Type B pancreatic cell (in vitro differentiated cells): ENCODE results near the gene HOXB6. TPM values are rescaled to one million over a fixed set of nuclear protein-coding genes. Genes with fewer than 3 reads are reported as not detected.

Experiments used
- DNase-seq: peaks from one replicate; pipeline ENCODE4 v3.0.0; 2021; ENCODE audit warnings: mixed read lengths; ENCODE audit not compliant: unreplicated experiment; ENCODE audit errors: extremely low spot score
- H3K27ac Mint-ChIP-seq: 2 replicates; pipeline ENCODE4 v1.8.0; 2021; ENCODE audit warnings: mild to moderate bottlenecking, mixed read lengths
- H3K27me3 Mint-ChIP-seq: 2 replicates; pipeline ENCODE4 v1.8.0; 2021; ENCODE audit warnings: mixed read lengths
- H3K36me3 Mint-ChIP-seq: 2 replicates; pipeline ENCODE4 v1.8.0; 2021; ENCODE audit warnings: mixed read lengths
- H3K4me1 Mint-ChIP-seq: one replicate; pipeline ENCODE4 v1.8.0; 2021; ENCODE audit warnings: mixed read lengths; ENCODE audit not compliant: unreplicated experiment
- H3K4me3 Mint-ChIP-seq: 2 replicates; pipeline ENCODE4 v1.8.0; 2021; ENCODE audit warnings: mild to moderate bottlenecking, mixed read lengths
- H3K9me3 Mint-ChIP-seq: 2 replicates; pipeline ENCODE4 v1.8.0; 2021; ENCODE audit warnings: mixed read lengths
- total RNA-seq: library from RNA; stranded (reverse); gene quantifications from 2 replicates; pipeline ENCODE4 v1.2.1, GENCODE V29; 2021; ENCODE audit warnings: low replicate concordance
- TF ChIP-seq, protein P1 (sequence below): fragments of 200-600 bp; sonication (generic); conservative IDR thresholded peaks from 2 replicates; pipeline ENCODE4 v1.5.0; 2021; ENCODE audit warnings: antibody characterized with exemption, mild to moderate bottlenecking

Gene HOXB6
- total RNA-seq, 1 donor from 2014 or later: 20.3 TPM

DNA sequence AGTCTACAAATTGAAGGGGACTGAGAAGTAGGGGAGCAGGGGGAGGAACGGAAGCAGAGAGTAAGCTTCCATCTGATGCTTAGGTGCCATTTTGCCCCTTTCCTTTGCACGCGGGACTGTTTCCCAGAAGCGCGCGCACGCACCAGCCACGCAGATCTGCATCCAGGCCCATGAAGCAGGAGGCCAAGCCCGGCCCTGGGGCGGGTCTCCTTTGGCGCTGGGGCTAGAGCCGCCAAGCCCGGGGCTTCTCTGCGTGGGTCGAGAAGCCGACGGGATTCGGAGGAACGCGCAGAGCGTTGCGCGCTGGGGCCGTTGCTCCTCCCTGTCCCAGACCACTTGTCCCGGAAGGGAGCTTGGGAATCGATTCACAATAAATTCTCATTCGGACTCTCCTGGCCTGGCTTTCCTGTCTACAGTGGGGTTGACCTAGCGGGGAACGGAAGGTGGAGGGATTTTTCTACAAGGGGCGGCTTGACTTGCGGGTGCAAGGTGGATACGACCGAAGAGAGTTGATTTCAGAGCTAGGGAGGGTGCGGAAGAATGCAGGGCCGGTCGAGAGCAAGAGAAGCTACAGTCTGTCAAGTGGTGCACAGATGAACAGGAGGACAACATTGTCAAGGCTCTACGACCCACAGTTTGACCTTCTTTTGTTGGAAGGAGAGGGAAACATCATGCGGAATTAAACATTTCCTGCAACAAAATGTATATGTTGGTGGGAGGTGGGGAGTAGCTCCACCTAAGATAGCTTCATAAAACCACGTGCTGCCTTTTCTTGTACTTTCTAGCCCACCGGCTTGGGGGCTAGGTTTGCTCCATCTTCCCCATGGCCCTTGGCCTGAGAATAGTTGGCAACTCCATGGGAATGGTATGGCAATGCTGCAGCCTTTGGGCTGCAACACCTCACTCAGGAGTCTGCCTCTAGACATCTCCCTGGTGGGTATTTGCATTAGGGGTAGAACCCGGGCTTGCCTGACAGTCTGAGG, 16.9 kb upstream of the HOXB6 start:
- peak overlapping the region; percentile 78 for H3K4me3 Mint-ChIP-seq
- peak overlapping the region; percentile 64 for H3K27ac Mint-ChIP-seq

DNA sequence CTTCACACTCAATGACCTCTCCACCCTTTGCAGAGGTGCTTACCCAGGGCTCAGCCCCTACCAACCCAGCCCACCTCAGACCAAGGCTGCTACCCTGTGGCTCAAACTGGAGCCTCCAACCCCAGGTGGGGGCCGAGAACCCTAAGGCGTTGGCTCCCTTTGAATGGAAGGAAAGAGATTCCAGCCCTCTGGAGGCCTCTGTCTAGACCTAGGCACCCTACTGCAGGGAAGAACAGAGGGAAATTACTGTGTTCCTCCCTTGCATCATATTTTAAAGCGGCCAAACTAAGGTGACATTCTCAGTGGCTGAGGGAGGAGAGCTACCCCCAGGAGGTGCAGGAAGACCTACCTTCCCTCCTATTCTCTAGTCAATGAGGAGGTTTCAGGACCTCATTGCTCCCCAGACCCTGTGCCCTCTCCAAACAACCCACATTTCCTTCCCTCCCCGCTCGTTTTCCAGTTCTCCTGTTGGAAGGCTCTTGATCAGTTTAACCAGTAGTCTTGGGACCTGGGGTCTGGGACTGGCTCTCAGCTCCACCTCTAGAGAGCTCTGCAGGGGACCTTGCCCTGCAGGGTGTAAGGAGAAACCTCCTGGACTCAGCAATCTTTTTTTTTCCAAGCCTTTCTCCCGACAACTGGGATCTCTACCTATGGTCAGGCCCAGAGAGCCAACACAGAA, 15.8 kb upstream of the HOXB6 start:
- Mint-ChIP-seq H3K9me3 (no peaks in the 10 kb centered on the region), H3K4me3 (peak overlapping the region; percentile 78), H3K36me3 (no peaks in the 10 kb centered on the region), H3K27ac (no peak overlapping the region), H3K4me1 (peaks cover 26% of the 10 kb centered on the region), H3K27me3 (peaks cover 98% of the 10 kb centered on the region)
- TF ChIP-seq, protein P1, sequence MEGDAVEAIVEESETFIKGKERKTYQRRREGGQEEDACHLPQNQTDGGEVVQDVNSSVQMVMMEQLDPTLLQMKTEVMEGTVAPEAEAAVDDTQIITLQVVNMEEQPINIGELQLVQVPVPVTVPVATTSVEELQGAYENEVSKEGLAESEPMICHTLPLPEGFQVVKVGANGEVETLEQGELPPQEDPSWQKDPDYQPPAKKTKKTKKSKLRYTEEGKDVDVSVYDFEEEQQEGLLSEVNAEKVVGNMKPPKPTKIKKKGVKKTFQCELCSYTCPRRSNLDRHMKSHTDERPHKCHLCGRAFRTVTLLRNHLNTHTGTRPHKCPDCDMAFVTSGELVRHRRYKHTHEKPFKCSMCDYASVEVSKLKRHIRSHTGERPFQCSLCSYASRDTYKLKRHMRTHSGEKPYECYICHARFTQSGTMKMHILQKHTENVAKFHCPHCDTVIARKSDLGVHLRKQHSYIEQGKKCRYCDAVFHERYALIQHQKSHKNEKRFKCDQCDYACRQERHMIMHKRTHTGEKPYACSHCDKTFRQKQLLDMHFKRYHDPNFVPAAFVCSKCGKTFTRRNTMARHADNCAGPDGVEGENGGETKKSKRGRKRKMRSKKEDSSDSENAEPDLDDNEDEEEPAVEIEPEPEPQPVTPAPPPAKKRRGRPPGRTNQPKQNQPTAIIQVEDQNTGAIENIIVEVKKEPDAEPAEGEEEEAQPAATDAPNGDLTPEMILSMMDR: no peak
- no peak for DNase-seq

More for the DNA sequence above, 16.9 kb upstream of the HOXB6 start:
- H3K27me3 Mint-ChIP-seq: peaks cover 98% of the 10 kb centered on the region
- H3K36me3 Mint-ChIP-seq: no peaks in the 10 kb centered on the region
- TF ChIP-seq, protein P1: no peak
- no peaks in the 10 kb centered on the region for H3K9me3 Mint-ChIP-seq
- no peak for DNase-seq
- peaks cover 26% of the 10 kb centered on the region for H3K4me1 Mint-ChIP-seq

DNA sequence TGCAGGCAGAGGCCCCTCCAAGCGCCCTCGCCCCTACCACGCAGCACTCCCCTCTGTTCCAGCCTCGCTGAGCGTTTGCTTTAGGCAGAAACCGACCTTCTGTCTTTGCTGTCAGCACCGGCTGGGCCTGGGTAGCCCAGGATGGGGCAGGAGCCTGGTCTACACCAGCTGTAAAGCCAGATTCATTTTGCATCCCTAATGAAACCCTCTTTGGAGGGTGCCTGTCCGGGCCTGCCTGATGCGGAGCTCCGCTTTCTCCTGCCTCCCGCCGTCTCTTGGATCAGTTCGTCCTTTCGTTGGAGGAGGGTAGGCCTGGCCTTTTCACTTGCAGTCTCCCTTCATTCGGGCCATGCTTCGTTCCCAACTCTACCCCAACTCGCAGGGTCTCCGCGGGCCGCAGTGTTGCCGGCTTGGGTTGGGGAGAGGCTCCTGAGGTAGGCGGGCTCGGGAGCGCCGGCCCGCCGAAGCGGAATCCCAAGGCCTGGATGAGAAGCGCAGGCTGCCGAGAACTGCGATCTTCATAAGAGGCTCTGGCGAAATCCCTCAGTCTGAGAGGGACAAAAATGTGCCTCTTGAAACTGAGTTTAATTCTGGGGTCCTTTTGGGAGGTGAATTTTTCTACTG, 15.2 kb upstream of the HOXB6 start:
- TF ChIP-seq, protein P1: no peak
- Mint-ChIP-seq H3K4me3 (peak overlapping the region; percentile 92), H3K9me3 (no peaks in the 10 kb centered on the region), H3K27ac (peak overlapping the region; percentile 87), H3K27me3 (peaks cover 99% of the 10 kb centered on the region), H3K4me1 (peaks cover 32% of the 10 kb centered on the region), H3K36me3 (no peaks in the 10 kb centered on the region)
- DNase-seq: no peak

DNA sequence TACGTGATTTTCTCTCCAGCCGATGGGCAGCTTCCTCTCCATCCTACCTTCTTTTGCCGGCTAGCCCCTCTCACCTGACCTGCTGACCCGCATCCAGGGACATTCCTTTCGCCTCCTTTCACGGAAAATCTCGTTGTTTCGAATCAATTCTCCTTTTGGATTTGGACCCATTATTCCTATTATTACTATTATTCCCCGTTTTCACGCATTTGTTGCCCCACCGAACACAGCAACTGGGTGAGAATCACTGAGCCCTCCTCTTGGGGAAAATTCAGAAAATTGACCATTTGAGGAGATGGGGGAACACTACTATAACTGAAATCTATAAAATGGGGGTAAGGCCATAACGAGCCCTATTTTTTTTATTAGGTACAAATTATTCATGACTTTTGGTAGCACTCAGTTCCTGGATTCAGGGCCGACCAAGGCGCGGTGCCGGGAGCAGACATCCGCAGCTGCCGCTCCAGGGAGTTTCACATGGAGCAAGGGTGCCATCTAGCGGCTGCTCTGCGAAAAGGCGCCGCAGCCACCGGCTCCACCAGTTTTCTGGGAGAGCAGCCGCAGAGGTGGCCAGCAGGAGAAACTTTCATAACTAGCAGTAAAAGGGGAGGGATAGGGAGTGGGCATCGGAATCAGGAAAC, 13.6 kb upstream of the HOXB6 start:
- DNase-seq: peak; percentile 96
- no peaks in the 10 kb centered on the region for H3K9me3 Mint-ChIP-seq
- peak overlapping the region; percentile 94 for H3K27ac Mint-ChIP-seq
- no peaks in the 10 kb centered on the region for H3K36me3 Mint-ChIP-seq
- peak overlapping the region; percentile 92 for H3K4me3 Mint-ChIP-seq
- peaks cover 100% of the 10 kb centered on the region for H3K27me3 Mint-ChIP-seq
- TF ChIP-seq, protein P1: peak; percentile 100
- peaks cover 33% of the 10 kb centered on the region for H3K4me1 Mint-ChIP-seq
